Measurements from ENCODE around the gene CSK.

GRCh38 chr15:74790080-74790916 is 8.4 kb downstream of the CSK start:
- no peak for TF ChIP-seq EZH2 (IDR thresholded peaks at IDR 0.05; ENCODE audit: borderline replicate concordance, low read depth, low read length, poor library complexity, severe bottlenecking)
- no peak for TF ChIP-seq CTCF (conservative IDR thresholded peaks at IDR 0.05; ENCODE audit: low read depth, low read length)
